H9 (cell line): ENCODE measurements around the gene NOX1. TPM values are rescaled to one million over a fixed set of nuclear protein-coding genes. Genes with fewer than 3 reads are reported as not detected.

Experiments used
- DNase-seq: peaks from one replicate; pipeline ENCODE4 v3.0.0-alpha.2; 2017
- H2AFZ ChIP-seq: one replicate; pipeline ENCODE4 v1.6.1; 2013; ENCODE audit warnings: mild to moderate bottlenecking, low read length, control low read depth, moderate library complexity
- H2AK5ac ChIP-seq: 2 replicates; pipeline ENCODE4 v1.6.1; 2013; ENCODE audit warnings: low read length, control low read depth, mixed read lengths; ENCODE audit not compliant: insufficient read length
- H2BK120ac ChIP-seq: one replicate; pipeline ENCODE4 v1.6.1; 2013; ENCODE audit warnings: low read depth, mild to moderate bottlenecking, low read length, control low read depth, inconsistent platforms; ENCODE audit not compliant: poor library complexity, severe bottlenecking
- H2BK12ac ChIP-seq: 2 replicates; pipeline ENCODE4 v1.6.1; 2013; ENCODE audit warnings: low read length, control low read depth, mixed read lengths, low read depth; ENCODE audit not compliant: insufficient read length
- H2BK15ac ChIP-seq: 2 replicates; pipeline ENCODE4 v1.6.1; 2013; ENCODE audit warnings: low read depth, low read length, control low read depth
- H2BK20ac ChIP-seq: one replicate; pipeline ENCODE4 v1.6.1; 2013; ENCODE audit warnings: low read depth, mild to moderate bottlenecking, low read length, control low read depth, inconsistent platforms; ENCODE audit not compliant: poor library complexity, severe bottlenecking
- H2BK5ac ChIP-seq: 2 replicates; pipeline ENCODE4 v1.6.1; 2013; ENCODE audit warnings: low read length, control low read depth, mixed read lengths; ENCODE audit not compliant: insufficient read length
- H3K14ac ChIP-seq: 2 replicates; pipeline ENCODE4 v1.6.1; 2013; ENCODE audit warnings: low read length, control low read depth; ENCODE audit not compliant: insufficient read depth
- H3K18ac ChIP-seq: 2 replicates; pipeline ENCODE4 v1.6.1; 2013; ENCODE audit warnings: low read depth, mild to moderate bottlenecking, mixed read lengths, low read length, control low read depth; ENCODE audit not compliant: insufficient read length
- H3K23ac ChIP-seq: 2 replicates; pipeline ENCODE4 v1.6.1; 2013; ENCODE audit warnings: low read length, control low read depth, mixed read lengths, low read depth; ENCODE audit not compliant: insufficient read length
- H3K23me2 ChIP-seq: 2 replicates; pipeline ENCODE4 v1.6.1; 2013; ENCODE audit warnings: low read depth, mild to moderate bottlenecking, mixed read lengths, low read length, control low read depth; ENCODE audit not compliant: insufficient read length, poor library complexity, severe bottlenecking
- H3K27ac ChIP-seq: 2 replicates; pipeline ENCODE4 v1.5.1; 2013; ENCODE audit warnings: low read length, control low read depth, mixed read lengths, low read depth; ENCODE audit not compliant: insufficient read length
- H3K27me3 ChIP-seq: 2 replicates; pipeline ENCODE4 v1.6.1; 2013; ENCODE audit warnings: low read length, control low read depth, inconsistent platforms; ENCODE audit not compliant: insufficient read depth
- H3K4ac ChIP-seq: 2 replicates; pipeline ENCODE4 v1.6.1; 2013; ENCODE audit warnings: low read depth, mild to moderate bottlenecking, control low read depth, inconsistent platforms, low read length, moderate library complexity
- H3K4me1 ChIP-seq: 2 replicates; pipeline ENCODE4 v1.6.1; 2013; ENCODE audit warnings: low read length, control low read depth, inconsistent platforms; ENCODE audit not compliant: insufficient read depth
- H3K4me2 ChIP-seq: 2 replicates; pipeline ENCODE4 v1.6.1; 2013; ENCODE audit warnings: low read length, control low read depth, mixed read lengths; ENCODE audit not compliant: insufficient read length, insufficient read depth
- H3K56ac ChIP-seq: 2 replicates; pipeline ENCODE4 v1.6.1; 2013; ENCODE audit warnings: low read depth, mild to moderate bottlenecking, mixed read lengths, low read length, control low read depth; ENCODE audit not compliant: insufficient read length
- H3K79me1 ChIP-seq: 2 replicates; pipeline ENCODE4 v1.6.1; 2013; ENCODE audit warnings: low read depth, mild to moderate bottlenecking, moderate library complexity, low read length, control low read depth, inconsistent platforms; ENCODE audit not compliant: insufficient read depth, poor library complexity, severe bottlenecking
- H3K79me2 ChIP-seq: 2 replicates; pipeline ENCODE4 v1.6.1; 2013; ENCODE audit warnings: low read length, control low read depth, inconsistent platforms; ENCODE audit not compliant: insufficient read depth
- H3K9ac ChIP-seq: 2 replicates; pipeline ENCODE4 v1.6.1; 2013; ENCODE audit warnings: low read length, control low read depth, mixed read lengths; ENCODE audit not compliant: insufficient read length; ENCODE audit errors: extremely low read depth
- H3K9me3 ChIP-seq: one replicate; pipeline ENCODE4 v1.6.1; 2013; ENCODE audit warnings: low read depth, low read length, inconsistent platforms; ENCODE audit not compliant: control insufficient read depth
- H3T11ph ChIP-seq: one replicate; pipeline ENCODE4 v1.6.1; 2013; ENCODE audit warnings: mild to moderate bottlenecking, low read length, control low read depth, inconsistent platforms
- H4K20me1 ChIP-seq: one replicate; pipeline ENCODE4 v1.6.1; 2013; ENCODE audit not compliant: control insufficient read depth, insufficient read length, insufficient read depth
- H4K5ac ChIP-seq: 2 replicates; pipeline ENCODE4 v1.6.1; 2013; ENCODE audit warnings: low read depth, mild to moderate bottlenecking, mixed read lengths, low read length, control low read depth; ENCODE audit not compliant: insufficient read length
- H4K8ac ChIP-seq: replicated peaks from 2 replicates; pipeline ENCODE4 v1.6.1; 2013; ENCODE audit warnings: low read length, control low read depth, mixed read lengths, low read depth; ENCODE audit not compliant: insufficient read length
- H4K91ac ChIP-seq: 2 replicates; pipeline ENCODE4 v1.6.1; 2013; ENCODE audit warnings: low read depth, mild to moderate bottlenecking, moderate library complexity, mixed read lengths, low read length, control low read depth; ENCODE audit not compliant: insufficient read length
- H3K27ac Mint-ChIP-seq, 3 experiments: 2 replicates in 2 of 3; 3 replicates in 1 of 3; pipeline ENCODE4 v1.8.0; 2020 to 2021; ENCODE audit warnings: mixed read lengths in 3 of 3, mild to moderate bottlenecking in 1 of 3, moderate library complexity in 1 of 3
- H3K27me3 Mint-ChIP-seq: 2 replicates; pipeline ENCODE4 v1.8.0; 2021; ENCODE audit warnings: low read depth, mild to moderate bottlenecking, moderate library complexity, mixed read lengths
- H3K36me3 Mint-ChIP-seq, 3 experiments: 2 replicates in 2 of 3; 3 replicates in 1 of 3; pipeline ENCODE4 v1.8.0; 2020 to 2021; ENCODE audit warnings: low read depth in 3 of 3, mixed read lengths in 3 of 3; ENCODE audit not compliant: insufficient read depth in 1 of 3
- H3K4me1 Mint-ChIP-seq, 2 experiments: 2 replicates each; pipeline ENCODE4 v1.8.0; 2020; ENCODE audit warnings: mixed read lengths in 2 of 2
- H3K4me3 Mint-ChIP-seq, 2 experiments: 2 replicates in 1 of 2; 3 replicates in 1 of 2; pipeline ENCODE4 v1.8.0; 2020 to 2021; ENCODE audit warnings: mild to moderate bottlenecking in 2 of 2, mixed read lengths in 2 of 2, moderate library complexity in 1 of 2
- H3K9me3 Mint-ChIP-seq, 2 experiments: 2 replicates in 1 of 2; 3 replicates in 1 of 2; pipeline ENCODE4 v1.8.0; 2020; ENCODE audit warnings: mild to moderate bottlenecking in 2 of 2, mixed read lengths in 2 of 2, moderate library complexity in 1 of 2
- WGBS: extraction: QIAGEN DNeasy Blood & Tissue Kit; methylation state at CpG from one replicate; pipeline ENCODE4 v1.1.7; 2013; ENCODE audit warnings: missing lambda C conversion rate, low lambda C conversion rate, mixed read lengths; ENCODE audit not compliant: insufficient read length; ENCODE audit errors: extremely low coverage; 5-methylcytosine and 5-hydroxymethylcytosine counted together
- total RNA-seq: library from RNA; stranded (reverse); gene quantifications from 2 replicates; pipeline ENCODE4 v1.2.1, GENCODE V29; 2021
- TF ChIP-seq, protein P1 (sequence below): fragments of 200-600 bp; sonication (generic); conservative IDR thresholded peaks from 3 replicates; pipeline ENCODE4 v1.8.0; 2021; ENCODE audit warnings: antibody characterized with exemption, mild to moderate bottlenecking

Gene NOX1
- total RNA-seq, 1 experiment from 2014 or later: not detected

DNA sequence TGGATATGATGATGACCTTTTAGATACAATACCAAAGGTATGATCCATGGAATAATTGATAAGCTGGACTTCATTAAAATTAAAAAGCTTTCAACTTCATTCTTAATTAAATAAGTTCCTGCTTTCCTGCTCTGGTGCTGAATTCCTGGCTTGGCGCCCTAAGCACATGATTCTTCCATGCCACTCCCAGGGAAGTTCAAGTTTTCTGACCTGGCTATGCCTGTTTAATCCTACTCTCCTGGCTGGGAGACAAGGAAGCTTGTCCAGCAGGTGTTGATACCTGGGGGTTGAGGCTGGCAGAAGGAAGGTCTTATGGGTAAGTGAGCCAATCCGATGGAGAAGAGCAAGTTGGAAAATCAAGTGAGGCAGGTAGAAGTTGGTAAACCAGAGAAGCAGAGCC lies 30.3 kb upstream of the NOX1 start:
- no peak overlapping the region for H2AK5ac ChIP-seq
- H3K18ac ChIP-seq: no peak overlapping the region
- H3K56ac ChIP-seq: no peak overlapping the region
- no peak overlapping the region for H3K14ac ChIP-seq
- H3K9ac ChIP-seq: no peak overlapping the region
- H4K91ac ChIP-seq: no peak overlapping the region
- H3T11ph ChIP-seq: no peak overlapping the region
- H2BK12ac ChIP-seq: no peak overlapping the region
- H3K36me3 Mint-ChIP-seq: peaks cover 0 to 6% (median 0%) of the 10 kb centered on the region in 3 experiments; a peak in 4 of 7 replicates
- no peaks in the 10 kb centered on the region for H4K20me1 ChIP-seq
- H3K79me1 ChIP-seq: no peaks in the 10 kb centered on the region
- H2AFZ ChIP-seq: no peak overlapping the region
- no peak overlapping the region for H4K5ac ChIP-seq
- H2BK5ac ChIP-seq: no peak overlapping the region
- H2BK20ac ChIP-seq: no peak overlapping the region
- no peak overlapping the region for H3K4ac ChIP-seq
- H3K4me3 Mint-ChIP-seq: no peak overlapping the region
- no peak overlapping the region for H2BK120ac ChIP-seq
- H3K23ac ChIP-seq: no peak overlapping the region
- H3K27ac Mint-ChIP-seq: no peak overlapping the region
- no peak overlapping the region for H3K27ac ChIP-seq
- DNase-seq: no peak
- WGBS: no CpG with 5 or more reads among the region's 2 CpGs
- H3K4me1 ChIP-seq: no peaks in the 10 kb centered on the region
- TF ChIP-seq, protein P1, sequence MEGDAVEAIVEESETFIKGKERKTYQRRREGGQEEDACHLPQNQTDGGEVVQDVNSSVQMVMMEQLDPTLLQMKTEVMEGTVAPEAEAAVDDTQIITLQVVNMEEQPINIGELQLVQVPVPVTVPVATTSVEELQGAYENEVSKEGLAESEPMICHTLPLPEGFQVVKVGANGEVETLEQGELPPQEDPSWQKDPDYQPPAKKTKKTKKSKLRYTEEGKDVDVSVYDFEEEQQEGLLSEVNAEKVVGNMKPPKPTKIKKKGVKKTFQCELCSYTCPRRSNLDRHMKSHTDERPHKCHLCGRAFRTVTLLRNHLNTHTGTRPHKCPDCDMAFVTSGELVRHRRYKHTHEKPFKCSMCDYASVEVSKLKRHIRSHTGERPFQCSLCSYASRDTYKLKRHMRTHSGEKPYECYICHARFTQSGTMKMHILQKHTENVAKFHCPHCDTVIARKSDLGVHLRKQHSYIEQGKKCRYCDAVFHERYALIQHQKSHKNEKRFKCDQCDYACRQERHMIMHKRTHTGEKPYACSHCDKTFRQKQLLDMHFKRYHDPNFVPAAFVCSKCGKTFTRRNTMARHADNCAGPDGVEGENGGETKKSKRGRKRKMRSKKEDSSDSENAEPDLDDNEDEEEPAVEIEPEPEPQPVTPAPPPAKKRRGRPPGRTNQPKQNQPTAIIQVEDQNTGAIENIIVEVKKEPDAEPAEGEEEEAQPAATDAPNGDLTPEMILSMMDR: no peak
- no peak overlapping the region for H4K8ac ChIP-seq
- no peak overlapping the region for H3K4me2 ChIP-seq
- no peaks in the 10 kb centered on the region for H3K79me2 ChIP-seq
- no peaks in the 10 kb centered on the region; the same call in none of the 2 replicates for H3K27me3 Mint-ChIP-seq
- no peaks in the 10 kb centered on the region for H3K23me2 ChIP-seq
- H2BK15ac ChIP-seq: no peak overlapping the region
- H3K4me1 Mint-ChIP-seq: no peaks in the 10 kb centered on the region
- H3K9me3 ChIP-seq: peaks cover 53% of the 10 kb centered on the region
- H3K27me3 ChIP-seq: no peaks in the 10 kb centered on the region
- H3K9me3 Mint-ChIP-seq: peaks cover 65 to 79% of the 10 kb centered on the region in 2 experiments
